ENCODE measurements around the gene KCNG3. TPM values are rescaled to one million over a fixed set of nuclear protein-coding genes. Genes with fewer than 3 reads are reported as not detected.

The KCNG3 gene
- total and polyA plus RNA-seq, 4 donors, result 0.06 to 2.8 (median 0.29) TPM

DNA sequence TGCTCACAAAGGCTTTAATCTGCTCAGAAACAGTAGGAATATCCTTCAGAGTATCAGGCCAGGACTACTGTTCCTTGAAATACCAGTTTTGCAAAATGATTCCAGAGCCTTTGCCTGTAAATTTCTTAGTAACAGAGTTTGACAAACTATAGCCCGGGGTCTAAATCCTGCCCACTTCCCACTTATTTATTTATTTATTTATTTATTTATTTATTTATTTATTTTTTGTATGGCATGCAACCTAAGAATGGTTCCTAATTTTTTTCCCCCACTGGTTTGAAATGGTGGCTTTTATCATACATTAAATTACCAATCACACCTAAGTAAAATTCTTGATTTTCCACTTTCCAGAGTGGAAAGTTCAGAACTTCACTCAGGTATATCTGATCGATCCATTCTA, 45.6 kb downstream of the KCNG3 start:
- TF ChIP-seq, protein P1, sequence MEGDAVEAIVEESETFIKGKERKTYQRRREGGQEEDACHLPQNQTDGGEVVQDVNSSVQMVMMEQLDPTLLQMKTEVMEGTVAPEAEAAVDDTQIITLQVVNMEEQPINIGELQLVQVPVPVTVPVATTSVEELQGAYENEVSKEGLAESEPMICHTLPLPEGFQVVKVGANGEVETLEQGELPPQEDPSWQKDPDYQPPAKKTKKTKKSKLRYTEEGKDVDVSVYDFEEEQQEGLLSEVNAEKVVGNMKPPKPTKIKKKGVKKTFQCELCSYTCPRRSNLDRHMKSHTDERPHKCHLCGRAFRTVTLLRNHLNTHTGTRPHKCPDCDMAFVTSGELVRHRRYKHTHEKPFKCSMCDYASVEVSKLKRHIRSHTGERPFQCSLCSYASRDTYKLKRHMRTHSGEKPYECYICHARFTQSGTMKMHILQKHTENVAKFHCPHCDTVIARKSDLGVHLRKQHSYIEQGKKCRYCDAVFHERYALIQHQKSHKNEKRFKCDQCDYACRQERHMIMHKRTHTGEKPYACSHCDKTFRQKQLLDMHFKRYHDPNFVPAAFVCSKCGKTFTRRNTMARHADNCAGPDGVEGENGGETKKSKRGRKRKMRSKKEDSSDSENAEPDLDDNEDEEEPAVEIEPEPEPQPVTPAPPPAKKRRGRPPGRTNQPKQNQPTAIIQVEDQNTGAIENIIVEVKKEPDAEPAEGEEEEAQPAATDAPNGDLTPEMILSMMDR (IDR thresholded peaks at IDR 0.05; ENCODE audit: control extremely low read depth, extremely low read depth), result no peak
- Histone ChIP-seq H3K36me3 (ENCODE audit: control insufficient read depth in 4 of 4, insufficient read depth in 4 of 4, low read length in 4 of 4) (no peaks in the 10 kb centered on the region), H3K27me3 (ENCODE audit: control insufficient read depth in 3 of 3, insufficient read depth in 3 of 3, low read length in 2 of 3) (no peaks in the 10 kb centered on the region), H3K27ac (ENCODE audit: low read depth in 1 of 2, low read length in 1 of 2) (no peak overlapping the region), H3K4me3 (no peak overlapping the region), H3K9ac (ENCODE audit: insufficient read depth in 1 of 2, low read length in 2 of 2) (no peak overlapping the region), H3K4me1 (ENCODE audit: control insufficient read depth in 5 of 5, insufficient read depth in 5 of 5, low read length in 5 of 5) (no peaks in the 10 kb centered on the region), H3K9me3 (ENCODE audit: control insufficient read depth in 4 of 4, insufficient read depth in 3 of 4, low read length in 3 of 4) (no peaks in the 10 kb centered on the region)
- WGBS, 2 donors, result 88 to 91% methylated on average over 2 of the region's 2 CpGs
- ATAC-seq (ENCODE audit: insufficient read depth, low FRiP score) (no peak), DNase-seq (no peak)

DNA sequence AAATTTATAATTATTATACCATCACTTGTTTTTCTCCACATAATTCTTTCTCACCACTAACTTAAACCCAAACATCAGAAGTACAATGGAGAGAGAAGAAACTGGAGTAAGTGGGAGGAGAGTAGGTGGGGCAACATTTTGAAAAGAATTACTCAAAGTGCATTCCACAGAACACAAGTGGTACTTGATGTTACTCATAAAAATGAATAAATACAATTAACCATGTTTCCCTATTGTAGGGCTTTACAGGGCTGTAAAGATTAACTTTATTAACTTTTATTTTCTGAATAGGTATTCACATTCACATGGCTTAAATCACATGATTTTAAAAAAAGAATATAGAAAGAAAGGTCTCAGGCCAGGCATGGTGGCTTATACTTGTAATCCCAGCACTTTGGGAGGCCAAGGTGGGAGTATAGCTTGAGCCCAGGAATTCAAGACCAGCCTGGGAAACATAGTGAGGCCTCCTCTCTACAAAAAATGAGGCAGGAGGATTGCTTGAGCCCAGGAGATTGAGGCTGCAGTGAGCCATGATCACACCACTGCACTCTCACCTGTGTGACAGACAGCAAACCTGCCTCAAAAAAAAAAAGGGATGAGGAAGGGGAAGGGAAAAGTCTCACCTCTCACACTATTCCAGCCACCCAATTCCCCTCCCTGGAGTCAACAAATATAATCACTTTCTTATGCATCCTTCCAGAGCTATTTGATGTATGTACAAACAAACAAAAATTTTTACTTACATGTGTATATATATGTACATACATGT, 47.1 kb downstream of the KCNG3 start:
- Histone ChIP-seq H3K4me1 (ENCODE audit: control insufficient read depth in 5 of 5, insufficient read depth in 5 of 5, low read length in 5 of 5) (no peaks in the 10 kb centered on the region), H3K27ac (ENCODE audit: low read depth in 1 of 2, low read length in 1 of 2) (peak overlapping the region in 1 of 2 donors; percentile 74), H3K4me3 (no peak overlapping the region), H3K9ac (ENCODE audit: insufficient read depth in 1 of 2, low read length in 2 of 2) (no peak overlapping the region), H3K27me3 (ENCODE audit: control insufficient read depth in 3 of 3, insufficient read depth in 3 of 3, low read length in 2 of 3) (no peaks in the 10 kb centered on the region), H3K9me3 (ENCODE audit: control insufficient read depth in 4 of 4, insufficient read depth in 3 of 4, low read length in 3 of 4) (no peaks in the 10 kb centered on the region), H3K36me3 (ENCODE audit: control insufficient read depth in 4 of 4, insufficient read depth in 4 of 4, low read length in 4 of 4) (no peaks in the 10 kb centered on the region)
- ATAC-seq (ENCODE audit: insufficient read depth, low FRiP score) (peak; percentile 56), DNase-seq (peak in 2 of 3 donors; percentile 56 to 80)
- TF ChIP-seq, protein P1 (IDR thresholded peaks at IDR 0.05; ENCODE audit: control extremely low read depth, extremely low read depth), result no peak

DNA sequence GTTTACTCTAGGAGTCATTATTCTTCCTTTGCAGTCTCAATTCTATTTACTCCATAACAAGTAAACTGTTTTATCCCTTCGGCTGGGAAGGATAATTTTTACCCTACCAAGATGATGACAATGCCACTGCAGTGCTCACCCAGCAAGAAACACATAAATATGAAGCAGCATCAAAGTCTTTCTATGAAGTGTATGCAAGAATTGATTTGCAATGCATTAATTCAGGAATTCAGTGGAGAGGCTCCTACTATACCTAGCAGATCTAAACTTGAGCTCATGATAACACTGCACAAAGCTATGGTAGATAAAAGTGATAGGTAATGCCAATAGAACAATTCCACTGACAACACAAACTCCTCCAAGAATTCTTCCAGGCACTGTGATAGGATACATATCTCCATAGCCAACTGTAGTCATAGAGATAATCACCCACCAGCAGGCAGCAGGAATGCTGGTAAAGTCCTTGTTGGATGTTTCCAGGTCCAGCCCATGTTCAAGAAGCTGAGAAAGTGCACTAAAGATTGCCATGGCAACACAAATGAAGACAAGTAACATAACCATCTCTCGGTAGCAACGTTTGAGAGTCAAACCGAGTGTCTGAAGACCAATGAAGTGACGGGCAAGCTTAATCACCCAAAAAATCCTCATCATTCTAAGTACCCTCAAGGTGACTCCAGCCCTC, 49.9 kb downstream of the KCNG3 start:
- Histone ChIP-seq H3K27ac (ENCODE audit: low read depth in 1 of 2, low read length in 1 of 2) (no peak overlapping the region), H3K27me3 (ENCODE audit: control insufficient read depth in 3 of 3, insufficient read depth in 3 of 3, low read length in 2 of 3) (no peaks in the 10 kb centered on the region), H3K4me3 (no peak overlapping the region), H3K4me1 (ENCODE audit: control insufficient read depth in 5 of 5, insufficient read depth in 5 of 5, low read length in 5 of 5) (no peaks in the 10 kb centered on the region), H3K36me3 (ENCODE audit: control insufficient read depth in 4 of 4, insufficient read depth in 4 of 4, low read length in 4 of 4) (no peaks in the 10 kb centered on the region), H3K9ac (ENCODE audit: insufficient read depth in 1 of 2, low read length in 2 of 2) (no peak overlapping the region), H3K9me3 (ENCODE audit: control insufficient read depth in 4 of 4, insufficient read depth in 3 of 4, low read length in 3 of 4) (no peaks in the 10 kb centered on the region)
- no peak for ATAC-seq (ENCODE audit: insufficient read depth, low FRiP score)
- 58 to 81% methylated on average over 5 of the region's 5 CpGs for WGBS, 2 donors
- DNase-seq, result no peak
- TF ChIP-seq, protein P1 (IDR thresholded peaks at IDR 0.05; ENCODE audit: control extremely low read depth, extremely low read depth), result no peak
